Measurements from ENCODE around the gene CLDN3.
A peak's percentile ranks its signal among the peaks of the same experiment; 100 is the strongest.

GRCh38 chr7:73738612-73739386, 31.3 kb downstream of the CLDN3 start, which contains the start of gene ABHD11:
- no peak for TF ChIP-seq CTCF (IDR thresholded peaks at IDR 0.05)
- TF ChIP-seq POLR2AphosphoS5 (IDR thresholded peaks at IDR 0.05): peak; percentile 97 to 99
- TF ChIP-seq POLR2A (IDR thresholded peaks at IDR 0.05; ENCODE audit: low read depth): peak; percentile 69
- no peak for TF ChIP-seq EP300 (IDR thresholded peaks at IDR 0.05)
